DND-41 (cell line): ENCODE data around the gene MBOAT1.

Experiments used
- CTCF ChIP-seq: IDR thresholded peaks from 2 replicates; pipeline ENCODE4 v1.5.1; 2012; ENCODE audit warnings: borderline replicate concordance, low read length, moderate library complexity, mild to moderate bottlenecking; ENCODE audit not compliant: poor library complexity, severe bottlenecking; ENCODE audit errors: extremely low read depth
- EZH2 ChIP-seq: IDR thresholded peaks from 3 replicates; pipeline ENCODE4 v1.6.1; 2012; ENCODE audit warnings: borderline replicate concordance, low read depth, mild to moderate bottlenecking, moderate library complexity, low read length, inconsistent platforms; ENCODE audit not compliant: severe bottlenecking

DNA sequence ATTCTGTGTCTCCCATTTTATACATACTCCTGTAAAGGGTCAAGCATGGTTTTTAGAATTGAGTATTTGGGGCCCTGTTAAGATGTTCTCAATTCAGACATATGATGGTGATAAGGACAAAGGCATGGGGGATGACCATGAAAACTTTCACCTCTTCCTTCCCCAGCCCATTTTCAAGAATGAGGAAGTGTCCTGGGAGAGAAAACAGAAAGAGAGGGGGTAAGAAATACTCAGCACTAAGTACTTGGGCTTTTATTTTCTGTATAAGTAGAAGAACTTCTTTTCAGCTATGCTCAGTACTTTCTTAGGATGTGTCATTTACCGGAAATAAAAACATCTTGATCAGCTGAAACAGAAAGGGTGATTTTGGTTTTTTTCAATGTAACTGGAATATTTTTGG lies 10.9 kb upstream of the MBOAT1 start:
- TF ChIP-seq CTCF (no peak), EZH2 (no peak)
